ENCODE data around the gene KIAA1143. TPM values are rescaled to one million over a fixed set of nuclear protein-coding genes. Genes with fewer than 3 reads are reported as not detected.
A peak's percentile ranks its signal among the peaks of the same experiment; 100 is the strongest.

KIAA1143 gene
- polyA plus RNA-seq = 28.6 TPM
- long read RNA-seq, donor 1, full-length matches to known transcripts = 8 of 8 reads
- long read RNA-seq, donor 1, partial matches to known transcripts = 0 of 8 reads
- long read RNA-seq, donor 1, other reads (novel, unspliced or antisense) = 0 of 8 reads
- long read RNA-seq, donor 2, full-length matches to known transcripts = 21 of 21 reads
- long read RNA-seq, donor 2, partial matches to known transcripts = 0 of 21 reads
- long read RNA-seq, donor 2, other reads (novel, unspliced or antisense) = 0 of 21 reads
- long read RNA-seq, donor 3 = 0 reads
- long read RNA-seq, donor 4, full-length matches to known transcripts = 3 of 3 reads
- long read RNA-seq, donor 4, partial matches to known transcripts = 0 of 3 reads
- long read RNA-seq, donor 4, other reads (novel, unspliced or antisense) = 0 of 3 reads
- long read RNA-seq, donor 5, full-length matches to known transcripts = 5 of 5 reads
- long read RNA-seq, donor 5, partial matches to known transcripts = 0 of 5 reads
- long read RNA-seq, donor 5, other reads (novel, unspliced or antisense) = 0 of 5 reads
- long read RNA-seq, donor 6, full-length matches to known transcripts = 23 of 23 reads
- long read RNA-seq, donor 6, partial matches to known transcripts = 0 of 23 reads
- long read RNA-seq, donor 6, other reads (novel, unspliced or antisense) = 0 of 23 reads
- long read RNA-seq, donor 7, full-length matches to known transcripts = 10 of 10 reads
- long read RNA-seq, donor 7, partial matches to known transcripts = 0 of 10 reads
- long read RNA-seq, donor 7, other reads (novel, unspliced or antisense) = 0 of 10 reads
- long read RNA-seq, donor 8, full-length matches to known transcripts = 21 of 21 reads
- long read RNA-seq, donor 8, partial matches to known transcripts = 0 of 21 reads
- long read RNA-seq, donor 8, other reads (novel, unspliced or antisense) = 0 of 21 reads
- long read RNA-seq, donor 9, full-length matches to known transcripts = 12 of 12 reads
- long read RNA-seq, donor 9, partial matches to known transcripts = 0 of 12 reads
- long read RNA-seq, donor 9, other reads (novel, unspliced or antisense) = 0 of 12 reads
- long read RNA-seq, donor 10, full-length matches to known transcripts = 10 of 10 reads
- long read RNA-seq, donor 10, partial matches to known transcripts = 0 of 10 reads
- long read RNA-seq, donor 10, other reads (novel, unspliced or antisense) = 0 of 10 reads
- long read RNA-seq, donor 11, full-length matches to known transcripts = 13 of 13 reads
- long read RNA-seq, donor 11, partial matches to known transcripts = 0 of 13 reads
- long read RNA-seq, donor 11, other reads (novel, unspliced or antisense) = 0 of 13 reads

GRCh38 chr3:44761424-44762169 is at the start of gene KIAA1143, which contains the start of gene KIF15:
Gene KIAA1143 (minus strand): TSS chr3:44761619. CDS start chr3:44761602, 17 bp downstream.
Gene KIF15 (plus strand): TSS chr3:44761794. CDS start chr3:44761866, 72 bp downstream.
- H3K4me1 ChIP-seq (ENCODE audit: control insufficient read depth, insufficient read depth, low read length) = no peaks in the 10 kb centered on the region
- H3K27ac ChIP-seq (ENCODE audit: low read length) = peak within 1 kb of the TSS; percentile 80
- H3K9me3 ChIP-seq (ENCODE audit: control insufficient read depth, low read depth, low read length) = peaks cover 36% of the 10 kb centered on the region
- DNase-seq = peak; percentile 97 to 98
- H3K4me3 ChIP-seq (ENCODE audit: low read length) = peak within 1 kb of the TSS; percentile 99
- 0% methylated on average over 1 of the region's 64 CpGs for WGBS (ENCODE audit: insufficient coverage, low lambda C conversion rate)
- peaks cover 9% of the 10 kb centered on the region for H3K36me3 ChIP-seq (ENCODE audit: control insufficient read depth, insufficient read depth, low read length)
- no peaks in the 10 kb centered on the region for H3K27me3 ChIP-seq (ENCODE audit: control insufficient read depth, insufficient read depth, low read length)

GRCh38 chr3:44805960-44806359 is 44.5 kb upstream of the KIAA1143 start:
- WGBS (ENCODE audit: insufficient coverage, low lambda C conversion rate) = no CpG with 5 or more reads among the region's 2 CpGs
- DNase-seq = no peak

GRCh38 chr3:44803298-44803697 is 41.9 kb upstream of the KIAA1143 start:
- Histone ChIP-seq H3K9me3 (ENCODE audit: control insufficient read depth, low read depth, low read length) (no peaks in the 10 kb centered on the region), H3K4me3 (ENCODE audit: low read length) (no peak overlapping the region), H3K4me1 (ENCODE audit: control insufficient read depth, insufficient read depth, low read length) (no peaks in the 10 kb centered on the region), H3K36me3 (ENCODE audit: control insufficient read depth, insufficient read depth, low read length) (peaks cover 8% of the 10 kb centered on the region), H3K27ac (ENCODE audit: low read length) (no peak overlapping the region), H3K27me3 (ENCODE audit: control insufficient read depth, insufficient read depth, low read length) (no peaks in the 10 kb centered on the region)
- no peak for DNase-seq
- WGBS (ENCODE audit: insufficient coverage, low lambda C conversion rate) = 100% methylated on average over 1 of the region's 2 CpGs

More at GRCh38 chr3:44805960-44806359, 44.5 kb upstream of the KIAA1143 start:
- peaks cover 7% of the 10 kb centered on the region for H3K36me3 ChIP-seq (ENCODE audit: control insufficient read depth, insufficient read depth, low read length)
- no peaks in the 10 kb centered on the region for H3K9me3 ChIP-seq (ENCODE audit: control insufficient read depth, low read depth, low read length)
- no peaks in the 10 kb centered on the region for H3K4me1 ChIP-seq (ENCODE audit: control insufficient read depth, insufficient read depth, low read length)
- no peak overlapping the region for H3K27ac ChIP-seq (ENCODE audit: low read length)
- no peaks in the 10 kb centered on the region for H3K27me3 ChIP-seq (ENCODE audit: control insufficient read depth, insufficient read depth, low read length)
- no peak overlapping the region for H3K4me3 ChIP-seq (ENCODE audit: low read length)

- DNase-seq = no peak
- Histone ChIP-seq H3K9me3 (ENCODE audit: control insufficient read depth, low read depth, low read length) (no peaks in the 10 kb centered on the region), H3K4me1 (ENCODE audit: control insufficient read depth, insufficient read depth, low read length) (no peaks in the 10 kb centered on the region), H3K27me3 (ENCODE audit: control insufficient read depth, insufficient read depth, low read length) (no peaks in the 10 kb centered on the region), H3K27ac (ENCODE audit: low read length) (no peak overlapping the region), H3K36me3 (ENCODE audit: control insufficient read depth, insufficient read depth, low read length) (peaks cover 10% of the 10 kb centered on the region), H3K4me3 (ENCODE audit: low read length) (no peak overlapping the region)
- 100% methylated on average over 1 of the region's 2 CpGs for WGBS (ENCODE audit: insufficient coverage, low lambda C conversion rate)
Observed at GRCh38 chr3:44802011-44802410, 40.6 kb upstream of the KIAA1143 start.

- DNase-seq = no peak
- Histone ChIP-seq H3K36me3 (ENCODE audit: control insufficient read depth, insufficient read depth, low read length) (peaks cover 8% of the 10 kb centered on the region), H3K4me1 (ENCODE audit: control insufficient read depth, insufficient read depth, low read length) (no peaks in the 10 kb centered on the region), H3K9me3 (ENCODE audit: control insufficient read depth, low read depth, low read length) (no peaks in the 10 kb centered on the region), H3K4me3 (ENCODE audit: low read length) (no peak overlapping the region), H3K27me3 (ENCODE audit: control insufficient read depth, insufficient read depth, low read length) (no peaks in the 10 kb centered on the region), H3K27ac (ENCODE audit: low read length) (no peak overlapping the region)
- 100% methylated on average over 1 of the region's 4 CpGs for WGBS (ENCODE audit: insufficient coverage, low lambda C conversion rate)
Observed at GRCh38 chr3:44795197-44795596, 33.8 kb upstream of the KIAA1143 start.

GRCh38 chr3:44782891-44783290 is 21.5 kb upstream of the KIAA1143 start:
- peaks cover 8% of the 10 kb centered on the region for H3K36me3 ChIP-seq (ENCODE audit: control insufficient read depth, insufficient read depth, low read length)
- H3K4me3 ChIP-seq (ENCODE audit: low read length) = no peak overlapping the region
- H3K27ac ChIP-seq (ENCODE audit: low read length) = no peak overlapping the region
- WGBS (ENCODE audit: insufficient coverage, low lambda C conversion rate) = 96% methylated on average over 3 of the region's 4 CpGs
- no peaks in the 10 kb centered on the region for H3K27me3 ChIP-seq (ENCODE audit: control insufficient read depth, insufficient read depth, low read length)
- no peak for DNase-seq
- H3K9me3 ChIP-seq (ENCODE audit: control insufficient read depth, low read depth, low read length) = no peaks in the 10 kb centered on the region
- H3K4me1 ChIP-seq (ENCODE audit: control insufficient read depth, insufficient read depth, low read length) = no peaks in the 10 kb centered on the region

GRCh38 chr3:44772099-44772442 is 10.7 kb upstream of the KIAA1143 start:
- Histone ChIP-seq H3K27me3 (ENCODE audit: control insufficient read depth, insufficient read depth, low read length) (no peaks in the 10 kb centered on the region), H3K9me3 (ENCODE audit: control insufficient read depth, low read depth, low read length) (peaks cover 17% of the 10 kb centered on the region), H3K4me3 (ENCODE audit: low read length) (no peak overlapping the region), H3K27ac (ENCODE audit: low read length) (no peak overlapping the region), H3K36me3 (ENCODE audit: control insufficient read depth, insufficient read depth, low read length) (no peaks in the 10 kb centered on the region), H3K4me1 (ENCODE audit: control insufficient read depth, insufficient read depth, low read length) (no peaks in the 10 kb centered on the region)
- WGBS (ENCODE audit: insufficient coverage, low lambda C conversion rate) = no CpG with 5 or more reads among the region's 1 CpG
- no peak for DNase-seq

DNA sequence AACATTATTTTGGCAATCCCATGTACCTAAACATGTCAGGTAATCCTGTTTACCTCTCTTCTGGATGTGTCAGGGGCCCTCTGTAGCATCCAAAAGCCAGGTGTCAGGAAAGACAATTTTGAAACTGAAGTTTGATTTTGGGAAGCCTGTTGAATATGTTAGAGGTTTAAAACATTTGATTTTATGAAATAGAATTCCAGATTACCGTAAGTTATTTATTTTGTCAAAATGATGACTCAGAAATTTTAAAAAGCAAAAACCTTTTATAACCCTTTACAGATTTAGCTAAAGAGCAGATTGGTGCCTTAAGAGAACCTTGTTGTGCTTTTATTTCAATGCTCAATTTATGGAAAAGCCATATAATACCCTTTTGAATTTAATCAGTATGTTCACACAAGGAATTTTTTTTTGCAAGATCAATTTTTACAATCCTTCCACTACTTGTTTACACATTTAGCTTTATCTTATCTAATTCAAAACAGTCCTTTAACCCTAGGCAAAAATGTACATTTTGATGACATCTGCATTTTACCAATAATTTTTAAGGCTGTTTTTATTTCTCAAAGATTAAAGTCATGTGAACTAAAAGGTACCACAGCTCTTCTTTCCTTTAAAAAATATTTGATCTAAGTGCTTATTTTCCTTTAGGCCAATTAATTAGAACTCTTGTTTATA is 10.1 kb upstream of the KIAA1143 start:
- Histone ChIP-seq H3K27me3 (ENCODE audit: control insufficient read depth, insufficient read depth, low read length) (no peaks in the 10 kb centered on the region), H3K4me3 (ENCODE audit: low read length) (no peak overlapping the region), H3K27ac (ENCODE audit: low read length) (no peak overlapping the region), H3K4me1 (ENCODE audit: control insufficient read depth, insufficient read depth, low read length) (no peaks in the 10 kb centered on the region), H3K9me3 (ENCODE audit: control insufficient read depth, low read depth, low read length) (peaks cover 17% of the 10 kb centered on the region), H3K36me3 (ENCODE audit: control insufficient read depth, insufficient read depth, low read length) (no peaks in the 10 kb centered on the region)
- WGBS (ENCODE audit: insufficient coverage, low lambda C conversion rate) = 100% methylated on average over 1 of the region's 1 CpG
- DNase-seq = no peak

- Histone ChIP-seq H3K9me3 (ENCODE audit: control insufficient read depth, low read depth, low read length) (peaks cover 21% of the 10 kb centered on the region), H3K36me3 (ENCODE audit: control insufficient read depth, insufficient read depth, low read length) (peaks cover 6% of the 10 kb centered on the region), H3K4me3 (ENCODE audit: low read length) (no peak overlapping the region), H3K27ac (ENCODE audit: low read length) (no peak overlapping the region), H3K27me3 (ENCODE audit: control insufficient read depth, insufficient read depth, low read length) (no peaks in the 10 kb centered on the region), H3K4me1 (ENCODE audit: control insufficient read depth, insufficient read depth, low read length) (no peaks in the 10 kb centered on the region)
- DNase-seq = no peak
Observed at GRCh38 chr3:44764248-44764647, 2.8 kb upstream of the KIAA1143 start.

Measured in large intestine (tissue), 12 donors.